NCI-H1930 (cell line): ENCODE measurements around the gene ZNF107.

Experiments
- DNase-seq, 2 experiments: peaks; one replicate each; lab custom pipeline; 2025; lab: John Stamatoyannopoulos, UW

ZNF107 gene

GRCh38 chr7:64665980-64666662, at the start of gene ZNF107:
Gene ZNF107 (plus strand): TSS chr7:64666133. CDS start chr7:64666283, 150 bp downstream.
- DNase-seq: peak; percentile 87 to 89

DNA sequence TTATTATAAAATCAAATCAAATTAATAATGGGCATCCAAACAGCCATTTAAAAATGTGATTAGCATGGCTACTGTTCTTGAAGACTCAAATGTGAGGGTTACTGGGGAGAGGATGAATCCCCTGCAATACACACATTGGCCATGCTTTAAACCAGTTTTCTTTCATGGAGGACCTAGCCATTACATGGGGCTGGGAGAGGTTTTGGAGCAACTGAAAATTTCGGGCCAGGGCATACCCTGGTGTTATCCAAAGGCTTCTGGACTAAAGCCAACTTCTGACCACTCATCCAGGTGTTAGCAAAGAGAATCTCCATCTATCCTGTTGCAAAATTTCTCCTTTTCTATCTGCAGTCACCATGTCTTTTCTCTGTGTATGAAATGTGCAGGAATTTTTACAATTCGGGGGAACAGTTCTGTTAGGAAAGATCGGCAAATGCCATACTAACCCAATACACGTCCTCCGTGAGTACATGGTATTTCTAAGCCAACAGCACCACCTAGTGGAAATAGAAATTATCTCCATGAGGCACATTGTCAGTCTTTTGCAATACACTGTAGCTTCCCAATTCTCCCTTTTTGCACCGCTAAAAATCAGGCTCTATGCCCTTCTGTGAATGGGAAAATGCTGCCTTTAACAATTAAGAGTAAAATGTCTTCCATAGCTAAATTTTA, 47.0 kb upstream of the ZNF107 start:
- peak in 1 of 2 experiments; percentile 41 for DNase-seq

DNA sequence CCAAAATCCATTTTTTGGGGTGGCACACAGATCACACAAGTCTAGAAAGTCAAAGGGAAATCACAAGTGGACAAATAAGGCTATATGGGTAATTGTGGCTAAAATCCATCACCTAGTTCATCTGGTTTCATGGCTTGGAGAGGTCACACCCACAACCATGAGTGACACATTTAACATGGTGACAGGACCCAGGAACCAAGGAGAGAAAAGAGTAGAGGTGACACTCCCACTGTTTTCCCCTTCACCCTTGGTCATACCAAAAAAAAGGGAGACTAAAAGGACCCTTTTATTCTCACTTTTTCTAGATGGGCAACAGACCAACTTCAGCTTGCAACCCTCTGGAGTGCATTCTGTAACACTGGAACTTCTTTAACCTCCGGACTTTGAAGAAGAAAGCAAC, 46.2 kb upstream of the ZNF107 start:
- no peak for DNase-seq

DNA sequence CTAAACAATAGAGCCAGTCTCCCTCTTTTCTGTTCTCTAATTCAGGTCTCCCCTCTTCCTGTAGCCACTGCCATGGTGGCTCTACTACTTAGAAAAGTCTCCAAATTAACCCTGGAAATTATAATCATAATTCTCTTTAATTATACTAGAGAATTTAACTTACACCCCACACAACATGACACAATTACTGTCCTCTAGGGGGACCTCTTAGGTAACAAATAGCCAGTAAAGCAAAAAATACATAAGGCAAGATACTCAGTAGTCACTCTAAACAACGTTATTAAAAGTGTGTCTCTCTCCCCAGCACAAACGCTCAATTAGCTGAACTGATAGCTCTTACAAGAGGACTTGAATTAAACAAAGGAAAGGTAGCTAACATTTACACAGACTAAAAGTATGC, 44.3 kb upstream of the ZNF107 start:
- DNase-seq: no peak

GRCh38 chr7:64625114-64626082, 40.5 kb upstream of the ZNF107 start:
- no peak for DNase-seq

DNA sequence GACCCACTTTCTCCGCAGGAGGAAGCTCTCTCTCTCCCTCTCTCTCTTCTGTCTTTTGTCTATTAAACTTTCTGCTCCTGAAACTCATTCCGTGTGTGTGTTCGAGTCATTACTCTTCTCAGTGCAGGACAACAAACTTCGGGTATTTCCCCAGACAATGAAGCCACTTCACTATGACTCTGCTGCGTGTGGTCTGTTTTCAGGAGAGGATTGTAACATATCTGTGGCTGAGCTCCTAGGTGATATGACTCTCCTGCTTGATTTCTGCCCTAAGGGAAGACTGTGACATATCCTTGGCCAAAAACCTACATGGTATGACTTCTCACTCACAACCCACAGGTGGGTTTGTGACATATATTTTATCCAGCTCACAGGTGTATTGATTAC, 39.9 kb upstream of the ZNF107 start:
- no peak for DNase-seq

GRCh38 chr7:64626557-64626956, 39.4 kb upstream of the ZNF107 start:
- no peak for DNase-seq

GRCh38 chr7:64628192-64628591, 37.7 kb upstream of the ZNF107 start:
- no peak for DNase-seq

- DNase-seq: no peak
Observed at GRCh38 chr7:64628721-64629120, 37.2 kb upstream of the ZNF107 start.

DNA sequence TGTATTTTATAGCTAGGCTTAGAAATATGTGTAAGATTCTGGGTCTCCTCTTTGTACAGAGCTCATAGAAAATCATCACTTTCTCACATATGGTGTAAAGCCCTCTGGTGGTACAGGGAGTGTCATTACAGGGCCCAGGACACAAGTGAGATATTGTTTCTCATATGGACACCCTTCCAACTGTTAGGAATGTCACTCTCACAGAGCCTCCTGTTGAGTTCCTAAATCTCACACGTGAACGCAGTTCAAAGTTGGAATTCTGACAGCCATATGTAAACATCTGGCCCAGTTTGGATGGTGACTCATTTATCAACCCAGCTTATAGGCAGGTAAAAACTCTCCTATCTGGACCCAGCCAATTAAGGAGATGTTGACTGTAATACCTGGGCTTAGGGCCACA, 35.4 kb upstream of the ZNF107 start:
- no peak for DNase-seq

DNA sequence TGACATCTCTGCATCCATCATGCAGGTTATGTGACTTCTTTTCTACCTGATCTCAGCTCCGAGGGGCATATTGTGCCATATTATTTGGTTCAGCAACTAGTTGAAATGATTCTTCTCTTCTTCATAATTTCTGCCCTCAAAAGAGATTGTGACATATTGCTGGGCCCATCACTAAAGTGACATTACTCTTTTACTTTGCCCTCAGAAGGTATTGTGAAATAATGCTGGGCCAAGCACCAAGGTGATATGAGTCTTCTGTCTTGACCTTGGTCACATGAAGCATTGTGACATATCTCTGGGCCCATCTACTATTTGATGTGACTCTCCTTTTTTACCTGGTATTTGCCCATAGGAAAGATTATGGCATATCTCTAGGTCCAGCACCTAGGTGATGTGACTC, 33.9 kb upstream of the ZNF107 start:
- no peak for DNase-seq

DNA sequence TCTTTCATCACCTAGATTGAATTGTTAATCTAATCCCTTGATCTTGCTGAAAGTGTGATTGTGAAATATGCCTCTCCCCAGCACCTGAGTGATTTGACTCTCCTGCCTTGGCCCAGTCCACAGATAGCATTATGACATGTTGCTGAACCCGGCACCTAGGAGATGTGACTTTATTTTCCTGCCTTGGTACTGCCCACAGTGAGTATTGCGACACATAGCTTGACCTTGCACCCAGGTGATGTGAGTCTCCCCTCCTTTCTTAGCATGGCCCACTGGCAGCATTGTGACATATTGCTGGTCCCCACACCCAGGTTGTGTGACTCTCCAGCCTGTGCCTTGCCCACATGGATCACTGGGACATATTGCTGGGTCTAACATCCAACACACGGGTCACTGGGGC, 32.5 kb upstream of the ZNF107 start:
- DNase-seq: no peak

- DNase-seq: no peak
Observed at GRCh38 chr7:64634406-64635062, 31.4 kb upstream of the ZNF107 start.

DNA sequence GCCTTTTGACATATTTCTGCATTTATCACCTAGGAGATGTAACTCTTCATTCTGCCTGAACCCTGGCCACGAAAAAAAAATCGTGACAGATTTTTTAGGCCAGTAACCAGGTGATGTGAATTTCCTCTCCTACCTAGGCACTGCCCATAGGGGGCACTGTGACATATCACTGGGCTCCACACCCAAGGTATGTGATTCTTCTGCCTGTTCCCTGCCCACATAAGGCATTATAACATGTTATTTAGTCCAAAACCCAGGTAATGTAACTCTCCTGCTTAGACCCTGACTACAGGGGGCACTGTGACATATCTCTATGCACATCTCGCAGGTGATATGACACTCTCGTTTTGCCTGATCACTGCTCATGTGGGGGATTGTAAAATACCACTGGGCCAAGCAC, 29.5 kb upstream of the ZNF107 start:
- DNase-seq: no peak

DNA sequence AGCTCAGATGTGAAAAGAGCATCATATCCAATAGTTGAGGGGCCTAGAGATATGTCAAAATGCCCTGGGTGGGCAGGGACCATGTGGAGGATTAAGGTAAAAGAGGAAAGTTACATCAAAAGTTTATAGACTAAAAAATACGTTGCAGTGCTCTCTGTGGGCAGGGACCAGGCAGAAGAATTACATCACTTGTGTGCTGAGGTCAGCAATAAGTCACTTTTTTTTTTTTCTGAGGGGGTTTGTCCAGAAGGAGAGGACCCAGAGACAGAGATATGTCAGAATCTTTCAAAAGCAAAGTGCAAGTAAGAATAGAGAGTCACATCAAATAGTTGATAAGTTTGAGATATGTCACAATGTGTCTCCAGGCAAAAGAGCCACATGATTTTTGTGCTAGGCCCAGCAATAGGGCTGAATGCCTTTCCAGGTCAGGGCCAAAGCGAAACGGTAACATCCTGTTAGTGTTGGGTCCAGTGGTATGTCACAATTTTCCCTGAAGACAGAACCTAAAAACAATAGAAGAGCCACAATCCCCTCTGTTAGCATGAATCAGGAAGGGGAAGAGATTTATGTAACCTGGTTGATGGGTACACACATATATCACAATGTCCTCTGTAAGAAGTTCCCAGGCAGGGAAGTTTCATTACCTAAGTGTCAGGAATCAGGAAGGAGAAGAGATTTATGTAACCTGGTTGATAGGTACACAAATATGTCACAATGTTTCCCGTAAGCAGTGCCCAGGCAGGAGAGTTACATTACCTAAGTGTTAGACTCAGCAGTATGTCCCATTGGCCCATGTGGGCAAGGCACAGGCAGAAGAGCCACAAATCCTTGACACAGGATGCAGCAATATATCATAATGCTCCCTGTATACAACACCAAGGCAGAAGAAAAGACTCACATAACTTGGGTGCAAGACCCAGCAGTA, 28.1 kb upstream of the ZNF107 start:
- no peak for DNase-seq

GRCh38 chr7:64638822-64639221, 27.1 kb upstream of the ZNF107 start:
- no peak for DNase-seq

DNA sequence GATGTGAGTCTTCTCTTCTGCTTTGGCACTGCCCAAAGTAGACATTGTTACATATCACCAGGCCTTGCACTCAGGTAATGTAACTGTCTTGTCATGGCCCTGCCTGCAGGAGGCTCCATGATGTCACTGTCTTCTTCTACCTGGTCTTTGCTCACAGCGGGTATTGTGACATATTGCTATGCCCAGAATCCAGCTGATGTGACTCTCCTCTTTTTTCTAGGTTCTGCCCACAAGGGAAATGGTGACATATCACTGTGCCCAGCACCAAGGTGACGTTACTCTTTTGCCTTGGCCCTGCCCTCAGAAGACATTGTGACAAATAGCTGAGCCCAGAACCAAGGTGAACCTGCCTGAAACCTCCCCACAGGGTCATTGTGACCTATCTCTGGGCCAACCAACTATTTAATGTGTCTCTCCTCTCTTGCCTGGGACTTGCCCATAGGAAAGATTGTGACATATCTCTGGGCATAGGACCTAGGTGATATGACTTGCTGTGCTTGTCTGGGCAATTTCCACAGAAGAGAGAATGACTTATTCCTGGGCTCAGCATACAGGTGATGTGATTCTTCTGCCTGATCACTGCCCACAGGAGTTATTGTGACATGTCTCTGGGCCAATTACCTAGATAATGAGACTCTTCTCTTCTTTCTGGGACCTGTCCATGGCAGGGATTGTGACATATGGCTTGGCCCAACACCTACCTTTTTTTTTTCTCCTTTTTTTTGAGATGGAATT, 26.5 kb upstream of the ZNF107 start:
- DNase-seq: no peak

GRCh38 chr7:64640504-64640903, 25.4 kb upstream of the ZNF107 start:
- no peak for DNase-seq

DNA sequence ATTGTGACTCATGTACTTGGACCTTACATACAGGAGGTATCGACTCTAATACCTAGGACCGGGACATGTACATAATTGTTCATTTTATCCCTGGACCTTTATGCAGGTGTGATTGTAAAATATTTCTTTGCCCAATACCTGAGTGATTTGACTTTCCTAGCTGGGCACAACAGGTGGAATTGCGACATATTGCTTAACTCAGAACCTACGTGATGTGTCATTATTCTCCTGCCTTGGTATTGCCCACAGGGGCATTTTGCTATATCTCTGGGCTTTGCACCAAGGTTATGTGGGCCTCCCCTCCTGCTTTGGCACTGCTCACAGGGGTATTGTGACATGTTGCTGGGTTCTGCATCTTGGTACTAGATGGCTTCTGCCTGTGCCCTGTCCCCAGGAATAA, 23.9 kb upstream of the ZNF107 start:
- DNase-seq: no peak

DNA sequence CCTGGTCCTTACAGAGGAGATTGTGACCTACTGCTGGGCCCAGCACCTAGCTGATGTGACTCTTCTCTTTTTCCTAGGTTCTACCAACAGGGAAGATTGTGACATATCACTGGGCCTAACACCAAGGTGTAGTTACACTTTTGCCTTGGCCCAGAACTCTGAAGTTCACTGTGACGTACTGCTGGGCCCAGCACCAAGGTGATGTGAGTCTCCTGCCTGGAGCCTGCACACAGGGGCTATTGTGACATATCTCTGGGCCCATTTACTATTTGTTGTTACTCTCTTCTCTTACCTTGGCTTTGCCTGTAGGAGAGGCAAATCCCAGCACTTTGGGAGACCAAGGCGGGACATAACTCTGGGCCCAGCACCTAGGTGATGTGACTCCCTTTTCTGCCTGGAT, 23.1 kb upstream of the ZNF107 start:
- DNase-seq: no peak
